Activated CD8-positive, alpha-beta memory T cell treated with anti-CD3 and anti-CD28 coated beads for 48 hours (primary cell): ENCODE results near the gene SLC2A13.
"Not testable (repeated sequence)": the region's sequence is repeated elsewhere in the genome, so short reads cannot be mapped to it uniquely, and the experiment has no call there.

Experiments
- DNase-seq, 3 experiments: peaks; one replicate each; pipeline ENCODE4 v3.0.0-alpha.2; 2020; ENCODE audit warnings: low read depth in 2 of 3, low spot score in 2 of 3

The SLC2A13 gene

GRCh38 chr12:40106202-40106533 lies 287 bp upstream of the SLC2A13 start:
- DNase-seq, result no peak

GRCh38 chr12:40105265-40105514 lies 691 bp downstream of the SLC2A13 start:
- DNase-seq, result no peak

GRCh38 chr12:40104461-40105264 lies 1.2 kb downstream of the SLC2A13 start:
- no peak for DNase-seq

GRCh38 chr12:40103043-40103442 lies 2.8 kb downstream of the SLC2A13 start:
- DNase-seq, result no peak

GRCh38 chr12:40101747-40102146 lies 4.1 kb downstream of the SLC2A13 start:
- DNase-seq, result no peak

- no peak for DNase-seq
Measured at GRCh38 chr12:40099423-40099853, 6.4 kb downstream of the SLC2A13 start.

GRCh38 chr12:40098406-40099145 lies 7.3 kb downstream of the SLC2A13 start:
- DNase-seq, result no peak

GRCh38 chr12:40093512-40093911 lies 12.4 kb downstream of the SLC2A13 start:
- no peak for DNase-seq

GRCh38 chr12:40086471-40086870 lies 19.4 kb downstream of the SLC2A13 start:
- no peak for DNase-seq

- DNase-seq, result no peak
Measured at GRCh38 chr12:40078266-40078665, 27.6 kb downstream of the SLC2A13 start.

- DNase-seq, result no peak
Measured at GRCh38 chr12:40075458-40075857, 30.4 kb downstream of the SLC2A13 start.

- DNase-seq, result no peak
Measured at GRCh38 chr12:40068416-40068815, 37.5 kb downstream of the SLC2A13 start.

GRCh38 chr12:40065636-40066035 lies 40.2 kb downstream of the SLC2A13 start:
- no peak for DNase-seq

GRCh38 chr12:40063414-40063813 lies 42.5 kb downstream of the SLC2A13 start:
- no peak for DNase-seq

- DNase-seq, result no peak
Measured at GRCh38 chr12:40058721-40059190, 47.1 kb downstream of the SLC2A13 start.

- DNase-seq, result no peak
Measured at GRCh38 chr12:40056373-40056772, 49.5 kb downstream of the SLC2A13 start.

- no peak for DNase-seq
Measured at GRCh38 chr12:40055776-40056175, 50.1 kb downstream of the SLC2A13 start.

GRCh38 chr12:40055228-40055579 lies 50.7 kb downstream of the SLC2A13 start:
- no peak for DNase-seq

- DNase-seq, result no peak
Measured at GRCh38 chr12:40054555-40055227, 51.2 kb downstream of the SLC2A13 start.

- DNase-seq, result no peak
Measured at GRCh38 chr12:40049268-40049667, 56.6 kb downstream of the SLC2A13 start.

GRCh38 chr12:40047002-40047401 lies 58.9 kb downstream of the SLC2A13 start:
- not testable (repeated sequence) for DNase-seq

- DNase-seq, result no peak
Measured at GRCh38 chr12:40045656-40046055, 60.2 kb downstream of the SLC2A13 start.
